HepG2 (cell line): ENCODE measurements around the gene PEAK3. TPM values are rescaled to one million over a fixed set of nuclear protein-coding genes. Genes with fewer than 3 reads are reported as not detected.

Experiments
- CREB1 ChIP-seq, 2 experiments: fragments of 450-650 bp in 1 of 2; IDR thresholded peaks; 2 replicates each; pipeline ENCODE4 v1.6.1; 2016 to 2017; ENCODE audit warnings: control low read depth in 1 of 2, mild to moderate bottlenecking in 1 of 2, missing compliant biosample characterization in 1 of 2, missing genetic modification characterization in 1 of 2
- FOXA1 ChIP-seq, 2 experiments: fragments of 450-650 bp in 1 of 2; sonication (generic) in 1 of 2; formaldehyde crosslinking in 1 of 2; IDR thresholded peaks; 2 replicates each; pipeline versions ENCODE4 v1.4.0 to v1.6.1; 2016 to 2020; ENCODE audit warnings: missing genetic modification reagents in 1 of 2
- KLF12 ChIP-seq: sonication (generic); formaldehyde crosslinking; IDR thresholded peaks from 2 replicates; pipeline ENCODE4 v1.4.0; 2020; ENCODE audit warnings: missing genetic modification reagents, borderline replicate concordance
- MIER2 ChIP-seq: IDR thresholded peaks from 2 replicates; pipeline ENCODE4 v1.6.1; 2016; ENCODE audit warnings: missing biosample characterization, missing genetic modification reagents
- MYC ChIP-seq: sonication (generic); formaldehyde crosslinking; IDR thresholded peaks from 2 replicates; pipeline ENCODE4 v1.9.0; 2021; ENCODE audit warnings: missing genetic modification reagents, borderline replicate concordance
- NKX3-1 ChIP-seq: sonication (generic); formaldehyde crosslinking; IDR thresholded peaks from 2 replicates; pipeline ENCODE4 v1.5.0; 2020; ENCODE audit warnings: missing genetic modification reagents
- PAWR ChIP-seq: sonication (generic); formaldehyde crosslinking; IDR thresholded peaks from 2 replicates; pipeline ENCODE4 v1.4.0; 2020; ENCODE audit warnings: missing genetic modification reagents, mild to moderate bottlenecking, borderline replicate concordance
- ZNF180 ChIP-seq: sonication (generic); formaldehyde crosslinking; IDR thresholded peaks from 2 replicates; pipeline ENCODE4 v1.4.0; 2020; ENCODE audit warnings: low read depth, missing genetic modification reagents, borderline replicate concordance
- polyA plus RNA-seq, 8 experiments: library from polyadenylated mRNA; depleted of rRNA in 3 of 8; stranded (reverse) in 7 of 8; unstranded in 1 of 8; fragments of >200 nt; fragmentation: Illumina TruSeq in 4 of 8; extraction: Trizol in 4 of 8; gene quantifications; 2 replicates each; pipeline versions ENCODE4 v1.2.1 to v1.2.3, GENCODE V29; 2011 to 2016; ENCODE audit warnings: low read depth in 4 of 8, missing spikeins in 1 of 8, mixed read lengths in 1 of 8; ENCODE audit not compliant: insufficient read depth in 1 of 8
- total RNA-seq, 5 experiments: library from RNA; depleted of rRNA; stranded (reverse); fragments of >200 nt; fragmentation: Illumina TruSeq; extraction: Trizol; gene quantifications; 2 replicates each; pipeline ENCODE4 v1.2.3, GENCODE V29; 2016; ENCODE audit warnings: low read depth in 1 of 5
- TF ChIP-seq, protein P1 (sequence below): sonication (generic); formaldehyde crosslinking; IDR thresholded peaks from 2 replicates; pipeline ENCODE4 v1.4.0; 2020; ENCODE audit warnings: missing genetic modification reagents, mild to moderate bottlenecking, borderline replicate concordance
- TF ChIP-seq, protein P2 (sequence below): sonication (generic); formaldehyde crosslinking; IDR thresholded peaks from 2 replicates; pipeline ENCODE4 v1.4.0; 2020; ENCODE audit warnings: missing genetic modification reagents
- TF ChIP-seq, protein P3 (sequence below): sonication (generic); formaldehyde crosslinking; IDR thresholded peaks from 2 replicates; pipeline ENCODE4 v1.5.1; 2020; ENCODE audit warnings: mild to moderate bottlenecking, missing genetic modification reagents
- TF ChIP-seq, protein P4 (sequence below): sonication (generic); formaldehyde crosslinking; IDR thresholded peaks from 2 replicates; pipeline ENCODE4 v1.5.0; 2020; ENCODE audit warnings: mild to moderate bottlenecking, low read depth, missing genetic modification reagents, borderline replicate concordance
- TF ChIP-seq, protein P5 (sequence below): IDR thresholded peaks from 2 replicates; pipeline ENCODE4 v1.6.1; 2016
- TF ChIP-seq, protein P6 (sequence below): sonication (generic); formaldehyde crosslinking; IDR thresholded peaks from 2 replicates; pipeline ENCODE4 v1.8.1; 2022; ENCODE audit warnings: low read depth, mild to moderate bottlenecking, missing genetic modification reagents
- TF ChIP-seq, protein P7 (sequence below), 2 experiments: fragments of 450-650 bp in 1 of 2; sonication (generic) in 1 of 2; formaldehyde crosslinking; IDR thresholded peaks; 2 replicates each; pipeline versions ENCODE4 v1.5.0 to v1.8.0; 2020 to 2022; ENCODE audit warnings: mild to moderate bottlenecking in 1 of 2, missing genetic modification reagents in 1 of 2

PEAK3 gene
- total and polyA plus RNA-seq, 2 of the 13 experiments (the other 11 are each of a cell fraction or from before 2014, with no cell fraction given): not detected

DNA sequence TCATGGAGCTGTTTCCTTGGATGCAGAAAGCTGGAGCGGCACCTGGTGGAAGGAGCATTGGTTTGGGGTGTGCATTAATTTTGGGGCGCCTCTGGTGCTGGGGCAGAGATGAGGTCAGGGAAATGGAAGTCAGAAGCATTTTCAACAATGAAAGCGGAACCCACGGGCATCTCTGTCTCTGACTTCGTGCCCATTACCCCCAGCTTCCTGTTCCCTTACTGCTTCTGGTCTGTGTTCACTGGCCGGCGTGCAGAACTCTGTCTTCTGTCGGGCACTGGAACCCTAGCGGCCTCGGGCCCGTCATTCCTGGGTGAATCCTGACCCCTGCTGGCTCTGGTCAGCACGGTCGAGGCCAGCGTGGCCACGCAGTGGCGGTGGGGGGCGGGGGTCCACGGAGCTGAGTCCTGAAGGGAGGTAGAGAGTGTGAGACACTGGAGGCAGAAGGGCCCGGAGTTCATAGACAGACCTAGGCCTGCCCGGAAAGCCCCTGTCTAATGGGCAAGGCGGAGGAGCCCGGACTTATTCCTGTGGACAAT is 33.9 kb upstream of the PEAK3 start (continued):
- TF ChIP-seq, protein P1, sequence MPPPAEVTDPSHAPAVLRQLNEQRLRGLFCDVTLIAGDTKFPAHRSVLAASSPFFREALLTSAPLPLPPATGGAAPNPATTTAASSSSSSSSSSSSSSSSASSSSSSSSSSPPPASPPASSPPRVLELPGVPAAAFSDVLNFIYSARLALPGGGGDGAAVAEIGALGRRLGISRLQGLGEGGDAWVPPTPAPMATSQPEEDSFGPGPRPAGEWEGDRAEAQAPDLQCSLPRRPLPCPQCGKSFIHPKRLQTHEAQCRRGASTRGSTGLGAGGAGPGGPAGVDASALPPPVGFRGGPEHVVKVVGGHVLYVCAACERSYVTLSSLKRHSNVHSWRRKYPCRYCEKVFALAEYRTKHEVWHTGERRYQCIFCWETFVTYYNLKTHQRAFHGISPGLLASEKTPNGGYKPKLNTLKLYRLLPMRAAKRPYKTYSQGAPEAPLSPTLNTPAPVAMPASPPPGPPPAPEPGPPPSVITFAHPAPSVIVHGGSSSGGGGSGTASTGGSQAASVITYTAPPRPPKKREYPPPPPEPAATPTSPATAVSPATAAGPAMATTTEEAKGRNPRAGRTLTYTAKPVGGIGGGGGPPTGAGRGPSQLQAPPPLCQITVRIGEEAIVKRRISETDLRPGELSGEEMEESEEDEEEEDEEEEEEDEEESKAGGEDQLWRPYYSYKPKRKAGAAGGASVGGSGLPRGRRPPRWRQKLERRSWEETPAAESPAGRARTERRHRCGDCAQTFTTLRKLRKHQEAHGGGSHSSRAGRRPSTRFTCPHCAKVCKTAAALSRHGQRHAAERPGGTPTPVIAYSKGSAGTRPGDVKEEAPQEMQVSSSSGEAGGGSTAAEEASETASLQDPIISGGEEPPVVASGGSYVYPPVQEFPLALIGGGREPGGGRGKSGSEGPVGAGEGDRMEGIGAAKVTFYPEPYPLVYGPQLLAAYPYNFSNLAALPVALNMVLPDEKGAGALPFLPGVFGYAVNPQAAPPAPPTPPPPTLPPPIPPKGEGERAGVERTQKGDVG (CRISPR knock-in tag): peak; percentile 66; the same call in 1 of the 2 replicates
- no peak for TF ChIP-seq PAWR (CRISPR knock-in tag)
- TF ChIP-seq, protein P2, sequence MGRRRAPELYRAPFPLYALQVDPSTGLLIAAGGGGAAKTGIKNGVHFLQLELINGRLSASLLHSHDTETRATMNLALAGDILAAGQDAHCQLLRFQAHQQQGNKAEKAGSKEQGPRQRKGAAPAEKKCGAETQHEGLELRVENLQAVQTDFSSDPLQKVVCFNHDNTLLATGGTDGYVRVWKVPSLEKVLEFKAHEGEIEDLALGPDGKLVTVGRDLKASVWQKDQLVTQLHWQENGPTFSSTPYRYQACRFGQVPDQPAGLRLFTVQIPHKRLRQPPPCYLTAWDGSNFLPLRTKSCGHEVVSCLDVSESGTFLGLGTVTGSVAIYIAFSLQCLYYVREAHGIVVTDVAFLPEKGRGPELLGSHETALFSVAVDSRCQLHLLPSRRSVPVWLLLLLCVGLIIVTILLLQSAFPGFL (CRISPR knock-in tag): no peak
- no peak for TF ChIP-seq MYC (CRISPR knock-in tag)
- no peak for TF ChIP-seq KLF12 (CRISPR knock-in tag)
- TF ChIP-seq NKX3-1: no peak
- TF ChIP-seq, protein P3, sequence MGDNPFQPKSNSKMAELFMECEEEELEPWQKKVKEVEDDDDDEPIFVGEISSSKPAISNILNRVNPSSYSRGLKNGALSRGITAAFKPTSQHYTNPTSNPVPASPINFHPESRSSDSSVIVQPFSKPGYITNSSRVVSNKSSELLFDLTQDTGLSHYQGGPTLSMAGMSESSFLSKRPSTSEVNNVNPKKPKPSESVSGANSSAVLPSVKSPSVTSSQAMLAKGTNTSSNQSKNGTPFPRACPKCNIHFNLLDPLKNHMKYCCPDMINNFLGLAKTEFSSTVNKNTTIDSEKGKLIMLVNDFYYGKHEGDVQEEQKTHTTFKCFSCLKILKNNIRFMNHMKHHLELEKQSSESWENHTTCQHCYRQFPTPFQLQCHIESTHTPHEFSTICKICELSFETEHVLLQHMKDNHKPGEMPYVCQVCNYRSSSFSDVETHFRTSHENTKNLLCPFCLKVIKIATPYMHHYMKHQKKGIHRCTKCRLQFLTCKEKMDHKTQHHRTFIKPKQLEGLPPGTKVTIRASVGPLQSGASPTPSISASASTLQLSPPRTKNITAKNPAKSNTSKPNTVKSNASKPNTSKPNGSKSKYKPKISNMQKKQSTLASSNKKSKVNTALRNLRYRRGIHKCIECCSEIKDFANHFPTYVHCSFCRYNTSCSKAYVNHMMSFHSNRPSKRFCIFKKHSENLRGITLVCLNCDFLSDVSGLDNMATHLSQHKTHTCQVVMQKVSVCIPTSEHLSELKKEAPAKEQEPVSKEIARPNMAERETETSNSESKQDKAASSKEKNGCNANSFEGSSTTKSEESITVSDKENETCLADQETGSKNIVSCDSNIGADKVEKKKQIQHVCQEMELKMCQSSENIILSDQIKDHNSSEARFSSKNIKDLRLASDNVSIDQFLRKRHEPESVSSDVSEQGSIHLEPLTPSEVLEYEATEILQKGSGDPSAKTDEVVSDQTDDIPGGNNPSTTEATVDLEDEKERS (CRISPR knock-in tag): no peak
- TF ChIP-seq, protein P4, sequence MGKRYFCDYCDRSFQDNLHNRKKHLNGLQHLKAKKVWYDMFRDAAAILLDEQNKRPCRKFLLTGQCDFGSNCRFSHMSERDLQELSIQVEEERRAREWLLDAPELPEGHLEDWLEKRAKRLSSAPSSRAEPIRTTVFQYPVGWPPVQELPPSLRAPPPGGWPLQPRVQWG (CRISPR knock-in tag): no peak
- TF ChIP-seq FOXA1 (IDR thresholded peaks at IDR 0.05): no peak
- TF ChIP-seq FOXA1 (CRISPR knock-in tag; IDR thresholded peaks at IDR 0.05): no peak
- TF ChIP-seq, protein P5, sequence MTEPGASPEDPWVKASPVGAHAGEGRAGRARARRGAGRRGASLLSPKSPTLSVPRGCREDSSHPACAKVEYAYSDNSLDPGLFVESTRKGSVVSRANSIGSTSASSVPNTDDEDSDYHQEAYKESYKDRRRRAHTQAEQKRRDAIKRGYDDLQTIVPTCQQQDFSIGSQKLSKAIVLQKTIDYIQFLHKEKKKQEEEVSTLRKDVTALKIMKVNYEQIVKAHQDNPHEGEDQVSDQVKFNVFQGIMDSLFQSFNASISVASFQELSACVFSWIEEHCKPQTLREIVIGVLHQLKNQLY (CRISPR knock-in tag): no peak
- no peak for TF ChIP-seq MIER2
- TF ChIP-seq CREB1 (IDR thresholded peaks at IDR 0.05): no peak
- no peak for TF ChIP-seq CREB1 (CRISPR knock-in tag; IDR thresholded peaks at IDR 0.05)
- TF ChIP-seq, protein P6, sequence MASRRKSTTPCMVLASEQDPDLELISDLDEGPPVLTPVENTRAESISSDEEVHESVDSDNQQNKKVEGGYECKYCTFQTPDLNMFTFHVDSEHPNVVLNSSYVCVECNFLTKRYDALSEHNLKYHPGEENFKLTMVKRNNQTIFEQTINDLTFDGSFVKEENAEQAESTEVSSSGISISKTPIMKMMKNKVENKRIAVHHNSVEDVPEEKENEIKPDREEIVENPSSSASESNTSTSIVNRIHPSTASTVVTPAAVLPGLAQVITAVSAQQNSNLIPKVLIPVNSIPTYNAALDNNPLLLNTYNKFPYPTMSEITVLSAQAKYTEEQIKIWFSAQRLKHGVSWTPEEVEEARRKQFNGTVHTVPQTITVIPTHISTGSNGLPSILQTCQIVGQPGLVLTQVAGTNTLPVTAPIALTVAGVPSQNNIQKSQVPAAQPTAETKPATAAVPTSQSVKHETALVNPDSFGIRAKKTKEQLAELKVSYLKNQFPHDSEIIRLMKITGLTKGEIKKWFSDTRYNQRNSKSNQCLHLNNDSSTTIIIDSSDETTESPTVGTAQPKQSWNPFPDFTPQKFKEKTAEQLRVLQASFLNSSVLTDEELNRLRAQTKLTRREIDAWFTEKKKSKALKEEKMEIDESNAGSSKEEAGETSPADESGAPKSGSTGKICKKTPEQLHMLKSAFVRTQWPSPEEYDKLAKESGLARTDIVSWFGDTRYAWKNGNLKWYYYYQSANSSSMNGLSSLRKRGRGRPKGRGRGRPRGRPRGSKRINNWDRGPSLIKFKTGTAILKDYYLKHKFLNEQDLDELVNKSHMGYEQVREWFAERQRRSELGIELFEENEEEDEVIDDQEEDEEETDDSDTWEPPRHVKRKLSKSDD (CRISPR knock-in tag): peak; percentile 45; the same call in 1 of the 2 replicates
- no peak for TF ChIP-seq ZNF180 (CRISPR knock-in tag)
- TF ChIP-seq, protein P7, sequence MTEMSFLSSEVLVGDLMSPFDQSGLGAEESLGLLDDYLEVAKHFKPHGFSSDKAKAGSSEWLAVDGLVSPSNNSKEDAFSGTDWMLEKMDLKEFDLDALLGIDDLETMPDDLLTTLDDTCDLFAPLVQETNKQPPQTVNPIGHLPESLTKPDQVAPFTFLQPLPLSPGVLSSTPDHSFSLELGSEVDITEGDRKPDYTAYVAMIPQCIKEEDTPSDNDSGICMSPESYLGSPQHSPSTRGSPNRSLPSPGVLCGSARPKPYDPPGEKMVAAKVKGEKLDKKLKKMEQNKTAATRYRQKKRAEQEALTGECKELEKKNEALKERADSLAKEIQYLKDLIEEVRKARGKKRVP (CRISPR knock-in tag; IDR thresholded peaks at IDR 0.05): no peak
